ENCODE data around the gene FAM72D.
"Not testable (repeated sequence)": the region's sequence is repeated elsewhere in the genome, so short reads cannot be mapped to it uniquely, and the experiment has no call there.

Gene FAM72D

GRCh38 chr1:145146308-145146707, 50.5 kb downstream of the FAM72D start:
- not testable (repeated sequence) for DNase-seq (ENCODE audit: low read depth, low spot score)

DNA sequence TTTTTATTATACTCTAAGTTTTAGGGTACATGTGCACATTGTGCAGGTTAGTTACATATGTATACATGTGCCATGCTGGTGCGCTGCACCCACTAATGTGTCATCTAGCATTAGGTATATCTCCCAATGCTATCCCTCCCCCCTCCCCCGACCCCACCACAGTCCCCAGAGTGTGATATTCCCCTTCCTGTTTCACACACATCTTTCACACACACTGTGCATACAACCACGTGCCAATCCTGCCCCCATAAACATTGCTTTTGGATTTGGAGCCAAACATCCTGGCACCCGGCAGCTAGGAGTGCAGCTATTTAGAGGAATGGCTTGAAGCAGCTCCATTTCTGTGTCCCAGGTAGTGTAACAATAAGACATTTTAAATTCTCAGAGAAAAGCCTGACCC, 51.4 kb downstream of the FAM72D start:
- DNase-seq (ENCODE audit: low read depth, low spot score) = not testable (repeated sequence)

DNA sequence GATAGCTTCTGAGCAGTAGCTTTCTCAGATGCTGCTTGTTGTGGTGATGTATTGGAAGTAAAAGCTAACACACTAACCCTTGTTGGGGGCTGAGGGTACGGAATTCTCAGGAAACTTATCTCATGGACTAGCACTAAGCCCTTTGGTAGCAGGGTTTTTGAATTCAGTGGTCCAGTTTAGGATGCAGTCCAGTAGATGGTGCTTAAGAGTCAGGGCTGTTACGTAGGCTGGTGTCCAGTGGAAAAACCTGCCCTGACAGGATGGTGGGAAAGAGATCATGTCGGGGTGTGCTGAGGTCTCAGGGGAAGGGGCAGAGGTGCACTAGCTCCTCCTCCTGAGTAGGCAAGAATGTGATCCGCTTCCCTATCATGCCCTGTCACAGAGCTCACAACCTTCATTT, 59.6 kb downstream of the FAM72D start:
- DNase-seq (ENCODE audit: low read depth, low spot score) = not testable (repeated sequence)

GRCh38 chr1:145155873-145156272, 60.1 kb downstream of the FAM72D start:
- not testable (repeated sequence) for DNase-seq (ENCODE audit: low read depth, low spot score)

DNA sequence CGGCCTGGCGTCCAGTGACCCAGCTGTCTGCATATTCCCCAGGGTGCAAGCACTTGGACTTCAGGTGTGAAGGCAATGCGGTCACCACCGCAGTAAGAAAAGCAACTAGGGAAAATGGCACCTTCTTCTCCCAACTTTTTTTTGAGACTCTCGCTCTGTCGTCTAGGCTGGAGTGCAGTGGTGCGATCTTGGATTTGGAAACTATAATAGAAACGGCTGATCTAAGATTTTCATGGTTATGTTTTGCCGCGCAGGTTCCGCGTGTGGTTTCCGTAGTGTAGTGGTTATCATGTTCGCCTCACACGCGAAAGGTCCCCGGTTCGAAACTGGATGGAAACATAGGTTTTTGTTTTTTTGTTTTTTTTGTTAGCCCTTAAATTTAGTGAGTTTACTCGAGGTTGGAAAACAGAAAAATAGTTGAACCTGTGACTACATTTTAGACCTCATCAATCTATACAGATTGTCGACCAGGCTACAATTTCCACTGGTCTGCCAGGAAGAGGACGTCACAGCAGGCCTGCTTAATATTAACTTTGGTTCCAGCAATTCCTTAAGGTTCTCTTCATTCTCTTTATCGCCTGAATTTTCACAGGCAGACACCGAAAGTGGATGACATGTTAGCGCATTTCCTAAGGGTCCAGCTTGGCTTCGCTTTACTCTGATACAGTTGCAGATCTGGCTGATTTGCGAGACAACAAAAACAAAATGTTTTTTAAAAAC, 61.3 kb downstream of the FAM72D start:
- DNase-seq (ENCODE audit: low read depth, low spot score) = not testable (repeated sequence)

DNA sequence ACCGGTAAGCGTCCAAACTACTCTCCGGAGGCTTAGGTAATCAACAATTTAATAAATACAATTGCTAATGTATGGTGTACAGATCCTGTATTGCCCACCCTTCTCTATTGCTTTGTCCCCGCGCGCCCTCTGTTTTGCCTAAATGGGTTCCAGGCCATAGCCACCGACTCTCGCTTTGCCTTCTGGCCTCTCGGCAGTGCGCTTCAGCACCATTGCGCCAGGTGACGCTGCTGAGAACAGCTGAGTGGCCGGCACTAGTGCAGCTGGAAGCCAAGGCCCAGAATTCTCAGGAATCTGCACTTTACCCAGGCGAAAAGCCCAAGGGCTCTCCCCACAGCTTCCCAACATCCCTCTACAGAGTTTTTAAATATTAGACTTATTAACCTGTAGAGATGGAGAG, 61.9 kb downstream of the FAM72D start:
- not testable (repeated sequence) for DNase-seq (ENCODE audit: low read depth, low spot score)

GRCh38 chr1:145161046-145161752, 65.4 kb downstream of the FAM72D start:
- DNase-seq (ENCODE audit: low read depth, low spot score) = not testable (repeated sequence)
